Vagina (tissue), 2 donors: ENCODE results near the gene COX15.

Source experiments
- POLR2AphosphoS5 ChIP-seq, 2 donors: sonication (generic); formaldehyde crosslinking; IDR thresholded peaks; one replicate each; pipeline ENCODE4 v1.9.0; 2017; ENCODE audit warnings: antibody characterized with exemption in 2 of 2, mild to moderate bottlenecking in 2 of 2, low read depth in 1 of 2; ENCODE audit not compliant: insufficient read depth in 1 of 2
- TF ChIP-seq, protein P1 (sequence below), 3 experiments: fragments of 450-650 bp in 2 of 3; fragments of 200-600 bp in 1 of 3; sonication (generic) in 1 of 3; IDR thresholded peaks; one replicate each; pipeline ENCODE4 v1.5.1; 2017 to 2019; ENCODE audit warnings: antibody characterized with exemption in 3 of 3, mild to moderate bottlenecking in 2 of 3, moderate library complexity in 2 of 3

- TF ChIP-seq, protein P1, sequence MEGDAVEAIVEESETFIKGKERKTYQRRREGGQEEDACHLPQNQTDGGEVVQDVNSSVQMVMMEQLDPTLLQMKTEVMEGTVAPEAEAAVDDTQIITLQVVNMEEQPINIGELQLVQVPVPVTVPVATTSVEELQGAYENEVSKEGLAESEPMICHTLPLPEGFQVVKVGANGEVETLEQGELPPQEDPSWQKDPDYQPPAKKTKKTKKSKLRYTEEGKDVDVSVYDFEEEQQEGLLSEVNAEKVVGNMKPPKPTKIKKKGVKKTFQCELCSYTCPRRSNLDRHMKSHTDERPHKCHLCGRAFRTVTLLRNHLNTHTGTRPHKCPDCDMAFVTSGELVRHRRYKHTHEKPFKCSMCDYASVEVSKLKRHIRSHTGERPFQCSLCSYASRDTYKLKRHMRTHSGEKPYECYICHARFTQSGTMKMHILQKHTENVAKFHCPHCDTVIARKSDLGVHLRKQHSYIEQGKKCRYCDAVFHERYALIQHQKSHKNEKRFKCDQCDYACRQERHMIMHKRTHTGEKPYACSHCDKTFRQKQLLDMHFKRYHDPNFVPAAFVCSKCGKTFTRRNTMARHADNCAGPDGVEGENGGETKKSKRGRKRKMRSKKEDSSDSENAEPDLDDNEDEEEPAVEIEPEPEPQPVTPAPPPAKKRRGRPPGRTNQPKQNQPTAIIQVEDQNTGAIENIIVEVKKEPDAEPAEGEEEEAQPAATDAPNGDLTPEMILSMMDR (IDR thresholded peaks at IDR 0.05), result no peak
- TF ChIP-seq POLR2AphosphoS5 (IDR thresholded peaks at IDR 0.05; ENCODE audit: insufficient read depth in 1 of 2, low read depth in 1 of 2), result no peak
These were observed 1.9 kb downstream of the COX15 start for GRCh38 chr10:99730026-99730425.
